ENCODE results near the gene MCC. TPM values are rescaled to one million over a fixed set of nuclear protein-coding genes. Genes with fewer than 3 reads are reported as not detected.

The MCC gene
- total RNA-seq, 1 donor, result under 0.01 TPM

- DNase-seq (ENCODE audit: low read depth in 2 of 3, low spot score in 2 of 3), result no peak
Observed at GRCh38 chr5:113255579-113256386, 232.5 kb downstream of the MCC start.

DNA sequence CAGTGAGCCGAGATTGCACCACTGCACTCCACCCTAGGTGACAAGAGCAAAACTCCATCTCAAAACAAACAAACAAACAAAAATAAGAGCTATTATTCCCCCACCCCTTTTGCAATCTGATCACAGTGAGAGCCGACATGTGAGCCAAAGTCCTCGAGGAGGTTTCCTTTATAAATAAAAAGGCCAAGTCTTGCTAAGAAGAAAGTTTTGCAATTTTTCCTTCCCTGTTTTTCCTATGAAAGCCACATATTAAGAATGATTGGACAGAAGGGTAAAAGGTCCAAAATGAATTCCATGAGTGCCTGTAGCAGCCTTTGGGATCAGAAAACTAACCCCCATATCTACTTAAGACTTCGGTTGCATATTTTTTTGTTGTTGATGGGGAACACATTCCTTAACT lies 233.1 kb downstream of the MCC start:
- DNase-seq (ENCODE audit: low read depth in 2 of 3, low spot score in 2 of 3), result no peak

DNA sequence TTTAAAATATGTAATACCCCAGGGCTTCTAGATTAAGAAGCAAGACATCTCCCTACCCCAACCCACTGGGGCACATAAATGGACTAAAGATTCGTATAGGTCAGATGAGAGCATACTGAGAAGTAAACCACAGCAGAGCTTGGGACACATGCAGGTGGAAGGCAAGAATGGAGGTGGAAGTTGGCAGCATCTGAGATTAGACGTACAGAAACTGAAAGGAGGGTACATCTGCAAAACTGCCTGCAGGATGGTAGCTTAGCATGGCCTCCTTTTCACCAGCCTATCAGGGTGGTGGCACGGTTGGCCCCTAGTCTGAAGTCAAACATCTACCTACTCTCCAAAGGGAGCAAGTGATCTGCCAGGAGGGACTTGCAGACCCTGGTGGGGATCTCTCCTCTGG lies 235.2 kb downstream of the MCC start:
- DNase-seq (ENCODE audit: low read depth in 2 of 3, low spot score in 2 of 3), result no peak

DNA sequence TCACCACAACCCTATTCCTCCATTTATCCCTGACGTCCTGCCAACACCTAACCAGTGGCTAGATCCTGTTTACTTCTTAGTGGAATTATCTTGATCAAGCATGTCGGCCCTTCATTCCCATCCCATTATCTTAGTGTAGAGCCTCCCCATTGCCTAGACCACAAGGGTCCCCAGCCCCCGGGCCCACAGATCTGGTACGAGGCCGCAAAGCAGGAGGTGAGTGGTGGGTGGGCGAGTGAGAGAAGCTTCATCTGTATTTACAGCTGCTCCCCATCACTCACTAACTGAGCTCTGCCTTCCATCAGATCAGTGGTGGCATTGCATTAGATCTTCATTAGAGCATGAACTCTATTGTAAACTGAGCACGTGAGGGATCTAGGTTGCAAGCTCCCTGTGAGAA lies 236.2 kb downstream of the MCC start:
- DNase-seq (ENCODE audit: low read depth in 2 of 3, low spot score in 2 of 3), result no peak

GRCh38 chr5:113250341-113250953 lies 237.8 kb downstream of the MCC start:
- DNase-seq (ENCODE audit: low read depth in 2 of 3, low spot score in 2 of 3), result no peak

GRCh38 chr5:113249206-113249605 lies 239.0 kb downstream of the MCC start:
- DNase-seq (ENCODE audit: low read depth in 2 of 3, low spot score in 2 of 3), result no peak

DNA sequence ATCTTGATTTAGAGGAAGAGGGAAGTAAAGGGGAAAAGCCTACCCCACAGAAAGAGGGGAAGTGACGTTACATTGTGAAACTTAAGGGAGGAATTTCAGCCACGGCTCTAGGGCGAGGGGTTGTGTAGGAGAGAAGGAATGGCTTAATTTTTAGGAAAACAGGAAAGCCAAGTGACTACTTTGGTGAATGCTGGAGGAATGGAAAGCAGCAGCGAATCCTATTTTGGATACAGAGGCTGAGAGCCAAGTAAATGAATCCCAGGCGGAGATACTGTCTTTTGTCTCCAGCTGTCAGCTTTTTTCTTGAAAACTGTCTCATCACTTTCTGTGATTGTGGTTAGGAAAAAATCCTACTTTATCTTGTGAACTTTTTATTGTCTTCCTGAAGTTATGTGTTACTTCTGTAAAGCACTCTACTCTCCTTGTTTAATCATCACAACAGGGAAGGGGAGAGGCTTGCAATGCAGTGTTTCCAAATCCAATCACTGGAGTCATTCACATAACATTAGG lies 241.8 kb downstream of the MCC start:
- no peak for DNase-seq (ENCODE audit: low read depth in 2 of 3, low spot score in 2 of 3)

GRCh38 chr5:113245427-113246225 lies 242.6 kb downstream of the MCC start:
- DNase-seq (ENCODE audit: low read depth in 2 of 3, low spot score in 2 of 3), result no peak

DNA sequence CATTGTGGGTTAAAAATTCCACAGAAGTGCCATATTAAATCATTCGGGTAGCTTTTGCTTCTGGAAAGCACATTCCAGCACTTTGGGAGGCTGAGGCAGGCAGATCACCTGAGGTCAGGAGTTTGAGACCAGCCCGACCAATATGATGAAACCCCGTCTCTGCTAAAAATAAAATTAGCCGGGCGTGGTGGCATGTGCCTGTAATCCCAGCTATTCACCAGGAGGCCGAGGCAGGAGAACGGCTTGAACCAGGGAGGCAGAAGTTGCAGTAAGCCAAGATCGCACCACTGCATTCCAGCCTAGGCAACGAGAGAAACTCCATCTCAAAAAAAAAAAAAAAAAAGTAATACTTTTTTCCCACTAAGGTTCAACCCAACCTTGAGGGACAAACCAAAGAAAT lies 243.3 kb downstream of the MCC start:
- DNase-seq (ENCODE audit: low read depth in 2 of 3, low spot score in 2 of 3), result no peak

- DNase-seq (ENCODE audit: low read depth in 2 of 3, low spot score in 2 of 3), result no peak
Observed at GRCh38 chr5:113243349-113243664, 244.9 kb downstream of the MCC start.

DNA sequence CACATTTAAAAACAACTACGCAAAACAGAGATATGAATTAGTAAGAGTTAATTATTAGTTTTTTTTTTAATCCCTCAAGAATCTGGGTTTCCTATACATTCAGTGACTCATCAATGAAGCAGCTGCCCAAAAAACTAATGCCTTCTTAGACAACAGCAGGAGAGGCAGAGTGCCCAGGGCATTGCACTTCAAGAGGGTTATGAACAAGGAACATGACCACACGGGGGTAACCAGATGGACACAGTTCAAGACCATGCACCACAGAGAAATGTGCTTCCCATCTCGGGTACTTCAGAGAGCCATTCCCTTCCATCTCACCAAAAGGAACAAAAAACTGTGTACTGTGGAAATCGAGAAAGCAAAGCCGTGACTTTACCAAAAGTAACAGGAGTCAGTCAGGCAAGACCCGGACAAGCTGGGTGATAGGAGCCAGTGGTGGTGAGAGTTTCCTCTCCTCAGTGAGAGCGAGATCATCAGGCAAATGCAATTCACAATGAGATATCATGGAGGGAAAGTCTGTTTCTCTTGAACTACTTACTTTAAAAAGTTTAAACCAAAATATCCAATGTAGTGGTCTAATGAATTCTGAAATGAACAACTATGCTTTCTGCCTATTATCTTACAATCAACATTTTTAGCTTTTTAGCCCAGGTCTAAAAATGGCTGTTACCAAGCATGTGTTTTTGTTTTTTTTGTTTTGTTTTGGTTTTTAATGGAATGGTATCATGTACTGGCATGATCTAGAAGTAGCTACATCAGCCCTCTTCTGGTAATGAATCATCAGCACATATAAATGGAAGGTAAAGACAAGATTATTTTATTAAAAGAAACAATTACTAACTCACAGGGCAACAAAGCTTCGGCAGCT lies 245.5 kb downstream of the MCC start:
- no peak for DNase-seq (ENCODE audit: low read depth in 2 of 3, low spot score in 2 of 3)

- DNase-seq (ENCODE audit: low read depth in 2 of 3, low spot score in 2 of 3), result no peak
Observed at GRCh38 chr5:113240951-113241726, 247.1 kb downstream of the MCC start.

DNA sequence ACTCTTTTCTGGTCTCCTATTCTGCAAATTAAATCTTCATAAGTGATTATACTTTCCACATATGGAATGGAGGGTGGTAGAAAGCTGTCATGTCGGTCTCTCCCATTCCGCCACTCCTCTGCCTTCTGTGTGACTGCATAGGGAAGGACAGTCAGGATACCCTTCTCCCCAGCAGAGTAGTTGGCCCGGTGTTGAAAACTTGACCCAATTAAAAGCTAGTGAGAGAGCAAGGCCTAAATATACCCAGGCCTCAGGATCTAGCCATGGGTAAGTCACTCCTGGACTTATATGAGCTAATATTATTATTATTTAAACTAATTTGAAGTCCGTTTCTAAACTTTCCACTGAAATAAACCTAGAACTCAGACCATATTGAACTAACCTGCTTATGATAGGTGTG lies 248.2 kb downstream of the MCC start:
- DNase-seq (ENCODE audit: low read depth in 2 of 3, low spot score in 2 of 3), result no peak

DNA sequence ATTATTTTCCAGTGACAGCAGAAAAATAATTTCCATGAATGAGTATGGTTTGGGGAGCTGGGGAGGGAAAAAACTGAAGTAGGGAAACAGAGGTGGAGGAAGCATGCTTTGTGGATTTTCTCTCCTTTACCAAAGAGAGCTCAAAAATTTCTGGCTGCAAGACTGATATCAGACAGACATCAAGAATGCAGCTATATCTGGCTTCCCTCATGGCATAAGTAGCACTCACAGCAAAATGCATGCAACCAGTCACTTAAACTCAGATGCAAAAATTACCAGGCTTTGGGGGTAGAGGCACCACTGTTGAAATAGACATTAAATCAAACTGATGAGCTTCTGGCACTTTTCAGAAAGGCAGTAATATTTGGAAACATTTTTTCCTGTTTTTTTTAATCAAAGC lies 250.4 kb downstream of the MCC start:
- no peak for DNase-seq (ENCODE audit: low read depth in 2 of 3, low spot score in 2 of 3)

- no peak for DNase-seq (ENCODE audit: low read depth in 2 of 3, low spot score in 2 of 3)
Observed at GRCh38 chr5:113236536-113237288, 251.5 kb downstream of the MCC start.

DNA sequence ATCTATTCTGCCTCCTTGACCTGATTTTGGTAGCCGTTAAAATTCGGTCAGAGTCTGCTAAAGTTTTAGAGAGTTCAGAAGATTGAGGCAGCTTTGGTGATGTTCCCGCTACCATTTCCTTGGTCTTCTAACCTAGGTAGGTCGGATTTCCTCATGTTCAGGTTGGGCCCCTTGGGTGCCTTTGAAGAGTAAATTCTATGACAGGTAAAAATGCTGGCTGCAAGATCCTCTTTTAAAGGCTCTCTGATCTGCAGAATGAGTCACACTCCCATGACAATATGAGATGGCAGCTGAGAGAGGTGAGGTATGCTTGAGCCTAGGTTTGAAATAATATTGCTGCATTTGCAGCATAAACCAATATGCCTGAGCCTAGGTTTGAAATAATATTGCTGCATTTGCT lies 252.4 kb downstream of the MCC start:
- no peak for DNase-seq (ENCODE audit: low read depth in 2 of 3, low spot score in 2 of 3)

- no peak for DNase-seq (ENCODE audit: low read depth in 2 of 3, low spot score in 2 of 3)
Observed at GRCh38 chr5:113234546-113234945, 253.7 kb downstream of the MCC start.

DNA sequence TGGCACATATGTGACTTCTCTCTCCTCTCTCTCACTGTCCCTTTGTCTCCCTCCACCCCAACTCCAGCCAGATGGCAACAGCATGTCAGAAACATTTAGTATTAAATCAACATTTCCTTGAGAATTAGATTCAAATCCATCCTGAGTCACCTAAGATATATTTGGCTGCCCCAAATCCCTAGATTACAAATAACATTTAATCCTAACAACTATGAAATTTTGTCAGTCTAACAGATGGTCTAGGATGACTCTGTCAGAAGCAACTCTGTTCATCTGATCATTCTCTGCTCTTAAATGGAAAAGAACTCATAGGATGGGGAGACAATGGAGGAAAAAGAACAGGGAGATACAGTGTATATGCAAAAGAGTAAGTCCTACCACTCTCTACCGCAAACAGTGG lies 254.6 kb downstream of the MCC start:
- DNase-seq (ENCODE audit: low read depth in 2 of 3, low spot score in 2 of 3), result no peak

DNA sequence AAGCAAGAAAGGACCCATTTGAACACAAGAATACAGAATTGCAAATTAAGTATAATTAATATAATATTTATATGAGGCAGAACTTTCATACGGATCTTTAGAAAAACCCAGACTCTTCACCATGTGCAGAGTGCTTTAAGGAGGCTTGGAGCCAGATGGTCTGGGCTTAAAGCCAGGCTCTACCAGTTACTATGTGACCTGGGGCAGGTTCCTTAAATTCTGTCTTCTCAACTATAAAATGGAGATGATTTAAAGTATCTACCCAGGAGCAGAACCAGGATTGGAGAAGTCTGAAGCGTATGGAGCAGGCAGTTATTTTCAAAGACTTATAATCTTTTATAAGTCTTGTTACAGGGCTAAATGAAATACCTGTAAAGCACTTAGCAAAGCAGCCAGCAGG lies 255.6 kb downstream of the MCC start:
- no peak for DNase-seq (ENCODE audit: low read depth in 2 of 3, low spot score in 2 of 3)

Measured in hematopoietic multipotent progenitor cell (in vitro differentiated cells).